ENCODE data around the gene ATXN3. TPM values are rescaled to one million over a fixed set of nuclear protein-coding genes. Genes with fewer than 3 reads are reported as not detected.
A peak's percentile ranks its signal among the peaks of the same experiment; 100 is the strongest.

ATXN3 gene
- total and polyA plus RNA-seq, 2 of the 13 experiments (the other 11 are each of a cell fraction or from before 2014, with no cell fraction given), result 14.9 to 17.3 TPM

- no peak for DNase-seq (ENCODE audit: low spot score)
- 69% methylated on average over 3 of the region's 3 CpGs for WGBS (ENCODE audit: low lambda C conversion rate)
- Histone ChIP-seq H3K9me3 (ENCODE audit: low read length) (no peaks in the 10 kb centered on the region), H3K27me3 (ENCODE audit: control insufficient read depth in 1 of 2, insufficient read depth in 2 of 2, low read length in 2 of 2) (no peaks in the 10 kb centered on the region; a peak in 2 of 5 replicates), H3K79me2 (ENCODE audit: insufficient read depth, low read length) (peaks cover 46% of the 10 kb centered on the region), H3K36me3 (replicated peaks in 1 of 2; ENCODE audit: control insufficient read depth in 1 of 2, insufficient read depth in 2 of 2, low read length in 2 of 2) (no peaks in the 10 kb centered on the region), H3K27ac (ENCODE audit: extremely low read length, insufficient read depth, low read length) (no peak overlapping the region), H3K4me1 (ENCODE audit: insufficient read depth, low read length) (peaks cover 56% of the 10 kb centered on the region), H3K9ac (ENCODE audit: insufficient read depth, low read depth, low read length) (peak overlapping the region; percentile 98), H3K4me2 (ENCODE audit: low read depth, low read length) (peak overlapping the region; percentile 92), H4K20me1 (ENCODE audit: insufficient read depth, low read length) (peaks cover 9% of the 10 kb centered on the region; the same call in 1 of the 2 replicates), H2AFZ (ENCODE audit: low read length) (no peak overlapping the region), H3K4me3 (replicated peaks in 1 of 3; ENCODE audit: insufficient read depth in 1 of 3, low read depth in 2 of 3, low read length in 3 of 3) (peak overlapping the region; percentile 21 to 91 (median 89); a peak in 5 of 6 replicates)
- CTCF ChIA-PET (ENCODE audit: low intra/inter-chr PET ratio, low total read pairs), result no interaction called here
- in situ Hi-C loops (cut with HindIII; ENCODE audit: extremely low pct_ligation_motif_present, low pct_unique_long_range_greater_than_20kb) (no loop called here), intact Hi-C loops (cut with micrococcal nuclease; ENCODE audit: unreplicated experiment) (no loop called here)
- POLR2A ChIA-PET, result no interaction called here
- no peak for TF ChIP-seq ZZZ3 (CRISPR knock-in tag; IDR thresholded peaks at IDR 0.05; ENCODE audit: borderline replicate concordance)
- no peak for TF ChIP-seq ZNF740 (CRISPR knock-in tag; IDR thresholded peaks at IDR 0.05)
- no peak for TF ChIP-seq GZF1 (CRISPR knock-in tag; IDR thresholded peaks at IDR 0.05)
- no peak for TF ChIP-seq ZNF710 (CRISPR knock-in tag; IDR thresholded peaks at IDR 0.05; ENCODE audit: borderline replicate concordance)
- no peak for TF ChIP-seq FLYWCH1 (CRISPR knock-in tag; IDR thresholded peaks at IDR 0.05)
- TF ChIP-seq GPN1 (CRISPR knock-in tag; IDR thresholded peaks at IDR 0.05; ENCODE audit: borderline replicate concordance), result no peak
- no peak for TF ChIP-seq ZNF460 (CRISPR knock-in tag; IDR thresholded peaks at IDR 0.05; ENCODE audit: borderline replicate concordance)
- TF ChIP-seq ZNF354B (CRISPR knock-in tag; IDR thresholded peaks at IDR 0.05), result no peak
- no peak for TF ChIP-seq KAT8 (CRISPR knock-in tag; IDR thresholded peaks at IDR 0.05)
- no peak for TF ChIP-seq ZBTB21 (CRISPR knock-in tag; IDR thresholded peaks at IDR 0.05)
- no peak for TF ChIP-seq HMGA1 (CRISPR knock-in tag; conservative IDR thresholded peaks at IDR 0.05)
- no peak for TF ChIP-seq ZFP82 (CRISPR knock-in tag; IDR thresholded peaks at IDR 0.05; ENCODE audit: borderline replicate concordance)
- no peak for TF ChIP-seq ZNF713 (CRISPR knock-in tag; IDR thresholded peaks at IDR 0.05)
- TF ChIP-seq UBTF (CRISPR knock-in tag; IDR thresholded peaks at IDR 0.05), result no peak
- no peak for TF ChIP-seq ZNF225 (CRISPR knock-in tag; IDR thresholded peaks at IDR 0.05)
- no peak for TF ChIP-seq ZNF414 (CRISPR knock-in tag; IDR thresholded peaks at IDR 0.05)
- no peak for TF ChIP-seq ZNF451 (CRISPR knock-in tag; IDR thresholded peaks at IDR 0.05)
- no peak for FAIRE-seq
- BruUV-seq (replicated peaks), result no TSS peak
- no peak for ATAC-seq
Observed at GRCh38 chr14:92037989-92038388, 68.4 kb downstream of the ATXN3 start.

All from HepG2 (cell line).